IMR-90 (cell line): Measurements from ENCODE around the gene UBA52. TPM values are rescaled to one million over a fixed set of nuclear protein-coding genes. Genes with fewer than 3 reads are reported as not detected.

Experiments
- ATAC-seq: fragments of 200-7000 bp; cut with Tn5 transposase; 2 replicates; pipeline ENCODE4 v1.9.1; 2020; ENCODE audit warnings: low read depth, mild to moderate bottlenecking, moderate library complexity
- BruUV-seq: library from RNA; stranded (reverse); fragments of 400-500 nt; replicated peaks from 2 replicates; lab custom pipeline; 2021; lab: Mats Ljungman, UMichigan
- CTCF ChIA-PET: fragments of 300-600 bp; formaldehyde crosslinking; extraction: SDS; loops from one replicate; lab custom pipeline; 2021; ENCODE audit warnings: antibody characterized with exemption; lab: Yijun Ruan, JAX
- POLR2A ChIA-PET: fragments of 300-600 bp; sonication (Branson Sonifier 250); formaldehyde crosslinking; loops from one replicate; lab custom pipeline; 2022; ENCODE audit warnings: antibody characterized with exemption; ENCODE audit not compliant: unreplicated experiment; lab: Charles Lee
- DNase-seq: peaks from one replicate; pipeline ENCODE4 v3.0.0; 2013
- H2AFZ ChIP-seq: replicated peaks from 2 replicates; pipeline ENCODE3; 2013; ENCODE audit warnings: low read length, mild to moderate bottlenecking; ENCODE audit not compliant: poor library complexity
- H2AK5ac ChIP-seq: 2 replicates; pipeline ENCODE4 v1.6.1; 2013; ENCODE audit warnings: low read depth, low read length, inconsistent platforms
- H2AK9ac ChIP-seq: replicated peaks from 2 replicates; pipeline ENCODE3; 2013; ENCODE audit warnings: mild to moderate bottlenecking, low read depth, low read length, moderate library complexity; ENCODE audit not compliant: poor library complexity
- H2BK120ac ChIP-seq: 2 replicates; pipeline ENCODE4 v1.6.1; 2013; ENCODE audit warnings: low read depth, low read length, inconsistent platforms
- H2BK15ac ChIP-seq: 3 replicates; pipeline ENCODE4 v1.6.1; 2013; ENCODE audit warnings: low read depth, low read length, inconsistent platforms
- H2BK20ac ChIP-seq: 2 replicates; pipeline ENCODE4 v1.6.1; 2013; ENCODE audit warnings: low read depth, mild to moderate bottlenecking, inconsistent platforms, low read length, moderate library complexity
- H2BK5ac ChIP-seq: 2 replicates; pipeline ENCODE4 v1.6.1; 2013; ENCODE audit warnings: mild to moderate bottlenecking, low read depth, low read length, inconsistent platforms; ENCODE audit not compliant: poor library complexity, severe bottlenecking
- H3K14ac ChIP-seq: replicated peaks from 2 replicates; pipeline ENCODE4 v1.6.1; 2013; ENCODE audit warnings: low read depth, low read length, inconsistent platforms
- H3K18ac ChIP-seq: 2 replicates; pipeline ENCODE4 v1.6.1; 2013; ENCODE audit warnings: low read depth, low read length, control low read depth
- H3K23ac ChIP-seq: 2 replicates; pipeline ENCODE4 v1.6.1; 2013; ENCODE audit warnings: low read depth, low read length, inconsistent platforms
- H3K27ac ChIP-seq: 2 replicates; pipeline ENCODE4 v1.5.1; 2013; ENCODE audit warnings: mild to moderate bottlenecking, control low read depth, low read length; ENCODE audit not compliant: insufficient read depth
- H3K27me3 ChIP-seq: 2 replicates; pipeline ENCODE4 v1.6.1; 2013; ENCODE audit warnings: low read length; ENCODE audit not compliant: control insufficient read depth, insufficient read depth
- H3K36me3 ChIP-seq: 2 replicates; pipeline ENCODE4 v1.6.1; 2013; ENCODE audit warnings: low read length, mixed read lengths; ENCODE audit not compliant: control insufficient read depth, insufficient read depth
- H3K4ac ChIP-seq: 2 replicates; pipeline ENCODE4 v1.6.1; 2013; ENCODE audit warnings: low read depth, low read length, inconsistent platforms
- H3K4me1 ChIP-seq: 2 replicates; pipeline ENCODE4 v1.6.1; 2013; ENCODE audit warnings: low read length, mixed read lengths; ENCODE audit not compliant: control insufficient read depth, insufficient read depth
- H3K4me2 ChIP-seq: 2 replicates; pipeline ENCODE4 v1.6.1; 2013; ENCODE audit warnings: low read depth, mild to moderate bottlenecking, control low read depth, low read length, moderate library complexity
- H3K4me3 ChIP-seq: 2 replicates; pipeline ENCODE4 v1.5.1; 2013; ENCODE audit warnings: low read depth, mild to moderate bottlenecking, control low read depth, low read length, moderate library complexity; ENCODE audit not compliant: insufficient read depth
- H3K56ac ChIP-seq: 2 replicates; pipeline ENCODE4 v1.6.1; 2013; ENCODE audit warnings: low read length, inconsistent platforms; ENCODE audit not compliant: insufficient read depth; ENCODE audit errors: extremely low read depth
- H3K79me1 ChIP-seq, 2 experiments: 2 replicates each; pipeline ENCODE4 v1.6.1; 2013; ENCODE audit warnings: low read length in 2 of 2, inconsistent platforms in 1 of 2, low read depth in 1 of 2
- H3K9ac ChIP-seq: 2 replicates; pipeline ENCODE4 v1.6.1; 2013; ENCODE audit warnings: low read depth, low read length, control low read depth
- H3K9me1 ChIP-seq: 2 replicates; pipeline ENCODE4 v1.6.1; 2013; ENCODE audit warnings: low read length, inconsistent platforms; ENCODE audit not compliant: insufficient read depth
- H3K9me3 ChIP-seq: 2 replicates; pipeline ENCODE4 v1.6.1; 2013; ENCODE audit warnings: low read length; ENCODE audit not compliant: control insufficient read depth, insufficient read depth
- H4K20me1 ChIP-seq: 2 replicates; pipeline ENCODE4 v1.6.1; 2013; ENCODE audit warnings: low read length, inconsistent platforms; ENCODE audit not compliant: insufficient read depth
- H4K5ac ChIP-seq: 2 replicates; pipeline ENCODE4 v1.6.1; 2013; ENCODE audit warnings: mild to moderate bottlenecking, low read depth, low read length, control low read depth
- H4K8ac ChIP-seq, 2 experiments: 2 replicates each; pipeline ENCODE4 v1.6.1; 2013; ENCODE audit warnings: low read depth in 2 of 2, low read length in 2 of 2, control low read depth in 1 of 2, inconsistent platforms in 1 of 2
- H4K91ac ChIP-seq: 2 replicates; pipeline ENCODE4 v1.6.1; 2013; ENCODE audit warnings: low read depth, low read length, inconsistent platforms; ENCODE audit not compliant: insufficient read depth
- BHLHE40 ChIP-seq: fragments of 150-350 bp; IDR thresholded peaks from 2 replicates; pipeline ENCODE4 v1.6.1; 2016; ENCODE audit warnings: mild to moderate bottlenecking, low read depth, low read length
- CEBPB ChIP-seq: IDR thresholded peaks from 2 replicates; pipeline ENCODE4 v1.6.1; 2012; ENCODE audit warnings: low read depth, low read length, improper control_type of control experiment
- CHD1 ChIP-seq: IDR thresholded peaks from 2 replicates; pipeline ENCODE4 v1.6.1; 2012; ENCODE audit warnings: low read depth, low read length, improper control_type of control experiment
- CTCF ChIP-seq: conservative IDR thresholded peaks from 2 replicates; pipeline ENCODE4 v1.5.1; 2012; ENCODE audit warnings: mild to moderate bottlenecking, low read depth, low read length, improper control_type of control experiment
- ELK1 ChIP-seq: fragments of 150-350 bp; IDR thresholded peaks from 2 replicates; pipeline ENCODE4 v1.6.1; 2016; ENCODE audit warnings: low read depth, mild to moderate bottlenecking, low read length, moderate library complexity, borderline replicate concordance
- FOS ChIP-seq: fragments of 150-350 bp; IDR thresholded peaks from 2 replicates; pipeline ENCODE4 v1.6.1; 2016; ENCODE audit warnings: low read depth, low read length
- MAFK ChIP-seq: IDR thresholded peaks from 2 replicates; pipeline ENCODE4 v1.6.1; 2012; ENCODE audit warnings: low read depth, low read length, improper control_type of control experiment
- MAZ ChIP-seq: IDR thresholded peaks from 2 replicates; pipeline ENCODE4 v1.6.1; 2012; ENCODE audit warnings: low read depth, mild to moderate bottlenecking, low read length, improper control_type of control experiment, moderate library complexity, borderline replicate concordance
- MXI1 ChIP-seq: IDR thresholded peaks from 2 replicates; pipeline ENCODE4 v1.6.1; 2012; ENCODE audit warnings: low read depth, mild to moderate bottlenecking, low read length, moderate library complexity, borderline replicate concordance
- NFE2L2 ChIP-seq: fragments of 150-350 bp; IDR thresholded peaks from 2 replicates; pipeline ENCODE4 v1.6.1; 2016; ENCODE audit warnings: low read depth, mild to moderate bottlenecking, low read length
- POLR2A ChIP-seq: IDR thresholded peaks from 2 replicates; pipeline ENCODE4 v1.6.1; 2012; ENCODE audit warnings: mild to moderate bottlenecking, low read depth, low read length
- RAD21 ChIP-seq: IDR thresholded peaks from 2 replicates; pipeline ENCODE4 v1.6.1; 2012; ENCODE audit warnings: low read length, improper control_type of control experiment
- RCOR1 ChIP-seq: IDR thresholded peaks from 2 replicates; pipeline ENCODE4 v1.6.1; 2012; ENCODE audit warnings: mild to moderate bottlenecking, low read length, improper control_type of control experiment; ENCODE audit not compliant: insufficient replicate concordance
- RFX5 ChIP-seq: IDR thresholded peaks from 2 replicates; pipeline ENCODE4 v1.8.0; 2012; ENCODE audit warnings: low read depth, mild to moderate bottlenecking, low read length, moderate library complexity
- SMC3 ChIP-seq: fragments of 150-350 bp; IDR thresholded peaks from 2 replicates; pipeline ENCODE4 v1.6.1; 2016; ENCODE audit warnings: low read depth, mild to moderate bottlenecking, antibody characterized with exemption, low read length, moderate library complexity
- USF2 ChIP-seq: fragments of 150-350 bp; IDR thresholded peaks from 2 replicates; pipeline ENCODE4 v1.6.1; 2017; ENCODE audit warnings: mild to moderate bottlenecking, antibody characterized with exemption, low read length, low read depth
- WGBS, 2 experiments: methylation state at CpG; one replicate each; pipeline versions ENCODE4 v1.1.5 to v1.1.7; 2013; ENCODE audit warnings: missing lambda C conversion rate in 2 of 2; ENCODE audit not compliant: insufficient read length in 1 of 2; ENCODE audit errors: extremely low coverage in 2 of 2; 5-methylcytosine and 5-hydroxymethylcytosine counted together
- dilution Hi-C: fragments of 300-500 bp; cut with HindIII; formaldehyde crosslinking; loops from one replicate; pipeline ENCODE4 v1.14.3; 2018; ENCODE audit warnings: low sequenced_read_pairs; ENCODE audit not compliant: unreplicated experiment
- in situ Hi-C: fragments of 300-500 bp; cut with MboI; formaldehyde crosslinking; loops from 3 replicates; pipeline ENCODE4 v1.14.3; 2019; ENCODE audit warnings: low sequenced_read_pairs, inconsistent platforms, mixed read lengths
- intact Hi-C: fragments of 100-400 bp; cut with micrococcal nuclease; formaldehyde crosslinking; loops from 2 replicates; pipeline ENCODE4 v1.10.0; 2022
- polyA plus RNA-seq, 3 experiments: library from polyadenylated mRNA; depleted of rRNA; stranded (reverse); fragments of >200 nt; gene quantifications; 2 replicates each; pipeline ENCODE4 v1.2.3, GENCODE V29; 2012; ENCODE audit warnings: low replicate concordance in 1 of 3
- total RNA-seq: library from RNA; depleted of rRNA; stranded (reverse); fragments of >200 nt; gene quantifications from 2 replicates; pipeline ENCODE4 v1.2.3, GENCODE V29; 2012

UBA52 gene
- total and polyA plus RNA-seq, 2 of the 4 experiments (the other 2 are of a cell fraction) = 1,030 to 3,008 TPM

GRCh38 chr19:18539372-18539771 is 32.3 kb upstream of the UBA52 start:
- Histone ChIP-seq H4K5ac (no peak overlapping the region), H2AK9ac (no peak overlapping the region), H2BK120ac (no peak overlapping the region), H3K56ac (no peak overlapping the region), H3K27me3 (no peaks in the 10 kb centered on the region), H3K79me1 (peaks cover 20 to 44% of the 10 kb centered on the region in 2 experiments), H4K20me1 (no peaks in the 10 kb centered on the region), H3K36me3 (peaks cover 51% of the 10 kb centered on the region), H3K14ac (no peak overlapping the region), H3K27ac (no peak overlapping the region), H3K9me3 (no peaks in the 10 kb centered on the region), H4K8ac (no peak overlapping the region), H3K4ac (no peak overlapping the region), H2AK5ac (no peak overlapping the region), H2BK5ac (no peak overlapping the region), H3K4me3 (no peak overlapping the region), H3K23ac (no peak overlapping the region), H3K4me1 (peaks cover 7% of the 10 kb centered on the region), H3K9ac (no peak overlapping the region), H4K91ac (no peak overlapping the region), H3K18ac (no peak overlapping the region), H2BK20ac (no peak overlapping the region), H3K9me1 (peaks cover 13% of the 10 kb centered on the region), H2BK15ac (no peak overlapping the region), H2AFZ (no peak overlapping the region), H3K4me2 (no peak overlapping the region)
- no TSS peak for BruUV-seq
- ChIA-PET POLR2A (interaction anchor here (0.6 kb wide), 1 partner anchor 179 kb away, joined by 3 read pairs; no protein-coding TSS in a partner anchor), CTCF (no interaction called here)
- TF ChIP-seq SMC3 (no peak), CHD1 (no peak), RAD21 (no peak), MAZ (no peak), NFE2L2 (no peak), ELK1 (no peak), POLR2A (no peak), FOS (no peak), BHLHE40 (no peak), MXI1 (no peak), MAFK (no peak), CTCF (no peak), RCOR1 (no peak), CEBPB (no peak), RFX5 (no peak), USF2 (no peak)
- WGBS, 2 experiments = 98% methylated on average over 15 of the region's 19 CpGs; no CpG with 5 or more reads in 1 of the 2 experiments
- intact Hi-C loops = no loop called here
- ATAC-seq (no peak), DNase-seq (no peak)
- in situ Hi-C loops = no loop called here
- dilution Hi-C loops = no loop called here
